Endothelial cell of umbilical vein (primary cell): ENCODE results near the gene CCNB3. TPM values are rescaled to one million over a fixed set of nuclear protein-coding genes. Genes with fewer than 3 reads are reported as not detected.

Experiments used
- BruUV-seq: library from RNA; stranded (reverse); fragments of 400-500 nt; replicated peaks from 2 replicates; lab custom pipeline; 2021; lab: Mats Ljungman, UMichigan
- CTCF ChIA-PET: fragments of 300-600, 350-600 bp; sonication (Branson Sonifier 250); formaldehyde crosslinking; loops from one replicate; lab custom pipeline; 2021; ENCODE audit warnings: antibody characterized with exemption, inconsistent platforms; lab: Charles Lee
- POLR2A ChIA-PET: fragments of 300-600, 350-600 bp; sonication (Branson Sonifier 250); formaldehyde crosslinking; loops from one replicate; lab custom pipeline; 2021; ENCODE audit warnings: antibody characterized with exemption, inconsistent platforms; lab: Charles Lee
- DNase-seq: peaks from one replicate; pipeline ENCODE4 v3.0.0-alpha.2; 2011; ENCODE audit warnings: low read depth, low spot score
- FAIRE-seq: peaks from 2 replicates; lab custom pipeline; 2011; peaks lifted over from hg19 to GRCh38; lab: Jason Lieb, UNC
- H2AFZ ChIP-seq: 2 replicates; pipeline ENCODE4 v1.6.0; 2012; ENCODE audit warnings: low read depth, low read length, control low read depth, inconsistent platforms
- H3K27ac ChIP-seq: 2 replicates; pipeline ENCODE4 v1.5.1; 2011; ENCODE audit warnings: low read depth, mild to moderate bottlenecking, control low read depth, low read length, moderate library complexity; ENCODE audit not compliant: insufficient read depth
- H3K27me3 ChIP-seq, 2 experiments: 2 replicates each; pipeline versions ENCODE4 v1.6.0 to v1.6.1; 2011; ENCODE audit warnings: low read length in 2 of 2, mixed read lengths in 1 of 2; ENCODE audit not compliant: control insufficient read depth in 2 of 2, insufficient read depth in 2 of 2
- H3K36me3 ChIP-seq, 2 experiments: 2 replicates in 1 of 2; 3 replicates in 1 of 2; pipeline ENCODE4 v1.5.1; 2011; ENCODE audit warnings: low read length in 2 of 2, mild to moderate bottlenecking in 1 of 2, moderate library complexity in 1 of 2; ENCODE audit not compliant: control insufficient read depth in 2 of 2, insufficient read depth in 2 of 2; ENCODE audit errors: extremely low read depth in 1 of 2
- H3K4me1 ChIP-seq: 3 replicates; pipeline ENCODE4 v1.5.1; 2011; ENCODE audit warnings: mild to moderate bottlenecking, low read length; ENCODE audit not compliant: control insufficient read depth, insufficient read depth; ENCODE audit errors: extremely low read depth
- H3K4me2 ChIP-seq: 2 replicates; pipeline ENCODE4 v1.6.1; 2011; ENCODE audit warnings: low read length, control low read depth, mixed read lengths; ENCODE audit not compliant: insufficient read depth
- H3K4me3 ChIP-seq, 3 experiments: fragments of 200-600 bp in 1 of 3; sonication (generic), shearing (Covaris generic) in 1 of 3; replicated peaks in 1 of 3; 2 replicates each; pipeline ENCODE4 v1.5.1; 2011 to 2016; ENCODE audit warnings: control low read depth in 3 of 3, low read length in 3 of 3, mild to moderate bottlenecking in 2 of 3, inconsistent platforms in 1 of 3, low read depth in 1 of 3, moderate library complexity in 1 of 3; ENCODE audit not compliant: insufficient read depth in 1 of 3
- H3K79me2 ChIP-seq: 2 replicates; pipeline ENCODE4 v1.6.0; 2012; ENCODE audit warnings: low read length, inconsistent platforms; ENCODE audit not compliant: control insufficient read depth, insufficient read depth
- H3K9ac ChIP-seq: replicated peaks from 2 replicates; pipeline ENCODE3; 2011; ENCODE audit warnings: low read length, control low read depth; ENCODE audit not compliant: insufficient read depth; ENCODE audit errors: extremely low read depth
- H3K9me1 ChIP-seq: replicated peaks from 3 replicates; pipeline ENCODE4 v1.6.0; 2011; ENCODE audit warnings: mild to moderate bottlenecking, low read length; ENCODE audit not compliant: control insufficient read depth, insufficient read depth; ENCODE audit errors: extremely low read depth
- H3K9me3 ChIP-seq: replicated peaks from 2 replicates; pipeline ENCODE4 v1.5.1; 2012; ENCODE audit warnings: low read length, inconsistent platforms; ENCODE audit not compliant: control insufficient read depth, insufficient read depth
- H4K20me1 ChIP-seq: replicated peaks from 2 replicates; pipeline ENCODE3; 2011; ENCODE audit warnings: mild to moderate bottlenecking, low read length; ENCODE audit not compliant: control insufficient read depth, insufficient read depth; ENCODE audit errors: extremely low read depth
- CTCF ChIP-seq, 2 donors: IDR thresholded peaks; 1 replicate in 1 of 2; 2 replicates in 1 of 2; pipeline ENCODE4 v1.5.1; 2011; ENCODE audit warnings: low read length in 2 of 2, mild to moderate bottlenecking in 2 of 2, moderate library complexity in 2 of 2, control low read depth in 1 of 2, inconsistent platforms in 1 of 2, low read depth in 1 of 2; ENCODE audit not compliant: insufficient read depth in 1 of 2; ENCODE audit errors: extremely low read depth in 1 of 2
- FOS ChIP-seq: IDR thresholded peaks from 2 replicates; pipeline ENCODE4 v1.6.1; 2011; ENCODE audit warnings: mild to moderate bottlenecking, low read length, moderate library complexity, borderline replicate concordance; ENCODE audit not compliant: insufficient read depth
- GATA2 ChIP-seq: IDR thresholded peaks from 2 replicates; pipeline ENCODE4 v1.7.0; 2011; ENCODE audit warnings: low read depth, mild to moderate bottlenecking, moderate library complexity, mixed read lengths, low read length; ENCODE audit not compliant: insufficient read length, insufficient read depth
- JUN ChIP-seq: IDR thresholded peaks from 2 replicates; pipeline ENCODE4 v1.6.1; 2011; ENCODE audit warnings: borderline replicate concordance, low read depth; ENCODE audit not compliant: insufficient read length, insufficient read depth
- MAX ChIP-seq: IDR thresholded peaks from 2 replicates; pipeline ENCODE4 v1.6.1; 2011; ENCODE audit not compliant: insufficient read depth, insufficient read length
- MYC ChIP-seq: IDR thresholded peaks from one replicate; pipeline ENCODE4 v1.6.1; 2011; ENCODE audit warnings: mild to moderate bottlenecking, low read depth, low read length
- POLR2A ChIP-seq: IDR thresholded peaks from 2 replicates; pipeline ENCODE4 v1.6.1; 2012; ENCODE audit warnings: low read depth, mild to moderate bottlenecking, control low read depth, low read length
- POLR2AphosphoS5 ChIP-seq: IDR thresholded peaks from 2 replicates; pipeline ENCODE4 v1.6.1; 2012; ENCODE audit warnings: low read depth, mild to moderate bottlenecking, control low read depth, low read length, moderate library complexity; ENCODE audit not compliant: insufficient read depth
- dilution Hi-C: fragments of 300-500 bp; cut with MboI; formaldehyde crosslinking; loops from one replicate; pipeline ENCODE4 v1.15.0; 2019; ENCODE audit warnings: low sequenced_read_pairs; ENCODE audit not compliant: extremely low pct_ligation_motif_present
- intact Hi-C: fragments of 100-400 bp; cut with micrococcal nuclease; formaldehyde crosslinking; loops from one replicate; pipeline ENCODE4 v1.10.0; 2022
- polyA plus RNA-seq, 4 experiments: library from polyadenylated mRNA; depleted of rRNA in 3 of 4; stranded (reverse) in 3 of 4; unstranded in 1 of 4; fragments of >200 nt; gene quantifications; 2 replicates each; pipeline versions ENCODE4 v1.2.1 to v1.2.3, GENCODE V29; 2011 to 2012; ENCODE audit warnings: missing spikeins in 1 of 4
- total RNA-seq: library from RNA; stranded (reverse); gene quantifications from 2 replicates; pipeline ENCODE4 v1.2.3, GENCODE V29; 2021

Gene CCNB3
- total and polyA plus RNA-seq, 2 donors (not counting 3 experiments of a cell fraction or from before 2014, with no cell fraction given) = 0.77 to 1.9 TPM

- no peak overlapping the region for H3K9ac ChIP-seq
- CTCF ChIA-PET = no interaction called here
- H3K36me3 ChIP-seq = no peaks in the 10 kb centered on the region
- no peaks in the 10 kb centered on the region for H3K27me3 ChIP-seq
- DNase-seq (no peak), FAIRE-seq (no peak)
- no peaks in the 10 kb centered on the region for H3K9me3 ChIP-seq
- no peaks in the 10 kb centered on the region for H3K9me1 ChIP-seq
- TF ChIP-seq MYC = no peak
- no peak for TF ChIP-seq MAX
- no peak for TF ChIP-seq FOS
- TF ChIP-seq CTCF (IDR thresholded peaks at IDR 0.05; ENCODE audit: extremely low read depth in 1 of 2, insufficient read depth in 1 of 2, low read depth in 1 of 2, low read length in 2 of 2) = no peak
- TF ChIP-seq GATA2 = no peak
- TF ChIP-seq JUN = no peak
- TF ChIP-seq POLR2AphosphoS5 = no peak
- no peak for TF ChIP-seq POLR2A
- POLR2A ChIA-PET = no interaction called here
- dilution Hi-C loops = no loop called here
- no peak overlapping the region for H3K4me3 ChIP-seq
- no peak overlapping the region for H3K4me2 ChIP-seq
- H3K27ac ChIP-seq = no peak overlapping the region
- H4K20me1 ChIP-seq = no peaks in the 10 kb centered on the region
- no peaks in the 10 kb centered on the region for H3K4me1 ChIP-seq
- H2AFZ ChIP-seq = no peak overlapping the region
- intact Hi-C loops = no loop called here
- BruUV-seq = no TSS peak
- H3K79me2 ChIP-seq = no peaks in the 10 kb centered on the region
Observed at GRCh38 chrX:50386520-50386919, 182.0 kb downstream of the CCNB3 start.
